RPMI8226 (cell line): ENCODE results near the gene NFASC.

ENCODE experiments used
- DNase-seq: peaks from one replicate; pipeline ENCODE4 v3.0.0-alpha.2; 2015

NFASC gene

DNA sequence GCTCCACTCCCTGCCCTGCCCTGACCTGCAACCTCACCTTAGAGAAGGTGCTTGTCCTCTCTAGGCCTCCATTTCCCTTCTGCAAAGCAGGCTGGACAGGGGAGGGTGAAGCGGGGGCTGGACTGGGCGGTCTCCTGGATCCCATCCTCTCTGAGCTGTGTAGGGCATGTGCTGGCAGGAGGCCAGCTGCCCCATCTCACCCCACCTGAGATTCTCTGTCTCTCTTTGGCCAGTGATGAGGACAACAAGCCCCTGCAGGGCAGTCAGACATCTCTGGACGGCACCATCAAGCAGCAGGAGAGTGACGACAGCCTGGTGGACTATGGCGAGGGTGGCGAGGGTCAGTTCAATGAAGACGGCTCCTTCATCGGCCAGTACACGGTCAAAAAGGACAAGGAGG, 145.4 kb downstream of the NFASC start:
- no peak for DNase-seq

DNA sequence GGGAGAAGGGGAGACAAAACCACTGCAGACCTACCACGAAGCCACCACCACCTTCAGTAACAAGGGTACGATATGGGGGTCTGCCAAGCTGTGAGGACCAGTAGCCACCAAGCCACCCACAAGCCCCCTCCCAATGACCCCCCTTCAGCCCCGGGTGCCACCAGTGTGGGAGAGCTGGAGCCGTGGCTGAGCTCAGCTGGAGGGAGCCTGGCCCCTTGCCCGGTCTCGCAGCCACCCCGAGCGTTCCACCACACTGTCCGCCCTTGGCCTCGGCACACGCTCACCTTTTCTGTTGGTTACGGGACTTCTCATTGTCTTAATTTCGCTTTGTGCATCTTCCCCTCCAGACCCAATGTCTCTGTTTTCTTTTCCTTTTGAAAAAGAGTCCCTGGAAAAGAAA, 145.9 kb downstream of the NFASC start:
- DNase-seq = no peak

DNA sequence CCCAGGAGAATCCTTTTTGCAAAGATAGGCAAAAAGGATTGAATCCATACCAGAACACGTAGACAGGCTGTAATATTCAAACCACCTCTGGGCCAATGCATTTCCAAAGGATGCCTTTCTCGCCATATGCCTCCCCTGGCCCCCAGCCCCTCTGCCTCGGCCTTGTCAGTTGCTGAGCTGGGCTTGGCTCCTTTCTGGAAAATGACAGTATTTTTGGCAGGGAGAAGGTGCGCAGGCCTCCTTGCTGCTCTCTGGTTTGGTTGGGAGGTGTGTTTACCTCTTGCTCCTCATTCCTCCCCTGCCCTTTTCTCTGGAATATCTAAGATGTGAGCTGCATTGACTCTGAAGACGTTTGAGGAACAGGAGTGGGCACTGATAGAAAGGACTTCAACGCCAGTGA, 146.3 kb downstream of the NFASC start:
- DNase-seq = no peak

DNA sequence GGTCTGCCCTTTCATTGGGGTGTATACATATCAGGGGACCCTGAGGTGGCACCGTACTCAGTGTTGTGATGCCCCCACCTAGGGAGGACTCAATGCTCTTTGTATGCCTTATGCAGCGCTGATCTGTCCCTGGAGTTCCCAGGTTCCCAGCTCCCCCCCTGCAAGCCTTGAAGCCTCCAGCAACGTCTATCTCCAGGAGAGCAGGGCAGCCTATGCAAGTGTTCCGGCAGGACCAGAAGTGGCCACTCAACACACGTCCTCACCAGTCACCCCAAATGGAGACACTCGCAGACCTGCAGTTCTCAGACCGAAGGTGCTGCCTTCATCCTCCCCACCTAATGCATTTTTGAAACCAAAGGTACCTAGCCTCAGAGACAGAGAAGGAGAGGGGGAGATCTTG, 147.1 kb downstream of the NFASC start:
- DNase-seq = no peak

DNA sequence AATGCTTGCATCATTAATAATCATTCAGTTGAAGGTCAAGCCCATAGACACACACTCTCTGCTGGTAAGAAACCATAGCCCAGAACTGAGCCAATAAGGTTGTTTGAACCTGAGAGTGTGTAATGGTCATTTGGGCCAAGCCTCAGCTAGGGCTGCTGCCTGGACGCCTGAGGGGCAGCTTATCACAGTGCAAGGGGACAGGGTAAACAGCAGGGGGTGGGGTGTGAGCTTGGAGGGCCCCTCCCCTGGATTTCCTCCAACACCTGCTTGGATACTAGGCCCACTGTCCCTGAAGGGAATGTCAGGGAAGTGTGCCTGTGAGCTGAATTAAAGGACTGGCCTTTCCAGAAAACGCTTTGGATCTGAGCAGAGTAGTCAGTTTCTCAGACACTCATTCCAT, 147.7 kb downstream of the NFASC start:
- no peak for DNase-seq

DNA sequence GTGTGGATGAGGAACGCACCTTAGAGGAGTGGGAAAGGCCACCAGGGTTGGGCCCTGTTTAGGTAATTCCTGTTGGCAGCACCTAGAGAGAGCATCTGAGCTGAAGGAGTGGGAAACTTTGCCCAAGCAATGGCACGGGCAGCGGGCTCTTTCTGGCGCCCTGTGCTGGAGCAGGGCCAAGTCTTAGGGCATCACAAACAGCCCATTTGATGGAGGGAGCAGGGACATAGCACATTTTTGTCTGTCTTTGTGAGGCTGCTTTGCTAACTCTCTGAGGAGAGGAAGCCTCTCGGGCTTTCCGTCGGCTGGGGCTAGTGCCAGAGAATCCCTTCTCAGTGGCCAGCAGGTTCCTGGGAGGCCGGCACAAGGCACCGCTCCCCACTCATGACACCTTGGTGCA, 149.8 kb downstream of the NFASC start:
- DNase-seq = no peak

DNA sequence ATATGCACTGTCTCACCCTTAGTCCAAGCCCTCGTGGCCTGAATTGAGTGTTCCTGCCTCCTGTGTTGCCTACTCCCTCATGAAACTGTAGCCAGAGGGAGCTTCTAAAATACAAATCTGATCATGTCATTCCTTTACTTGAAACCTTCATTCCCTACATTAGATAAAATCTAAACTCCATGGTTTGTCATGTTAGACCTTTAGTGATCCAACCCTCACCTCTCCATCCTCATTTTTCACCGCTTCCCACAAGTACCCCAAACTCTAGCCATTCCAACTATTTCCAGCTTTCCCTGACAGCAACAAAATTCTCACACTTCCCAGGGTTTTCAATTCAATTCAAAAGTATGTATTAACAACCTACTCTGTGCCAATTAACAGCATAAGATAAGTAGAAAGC, 154.0 kb downstream of the NFASC start:
- no peak for DNase-seq

DNA sequence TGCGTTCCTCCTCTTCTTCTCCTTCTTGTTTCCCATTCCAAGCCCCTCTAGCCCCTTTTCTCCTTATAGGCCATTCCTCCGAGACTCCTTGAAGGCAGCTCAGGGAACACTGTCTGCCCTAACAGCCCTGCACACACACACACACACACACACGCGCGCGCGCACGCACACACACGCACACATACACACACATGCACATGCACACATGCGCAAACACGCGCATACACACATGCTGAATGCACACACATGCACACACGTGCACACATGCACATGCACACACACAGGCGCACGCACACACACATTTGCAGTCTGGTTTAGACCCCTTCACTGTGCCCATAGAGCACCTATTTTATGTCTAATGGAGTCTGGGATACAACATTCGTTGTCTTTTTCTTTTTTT, 154.6 kb downstream of the NFASC start:
- DNase-seq = no peak

DNA sequence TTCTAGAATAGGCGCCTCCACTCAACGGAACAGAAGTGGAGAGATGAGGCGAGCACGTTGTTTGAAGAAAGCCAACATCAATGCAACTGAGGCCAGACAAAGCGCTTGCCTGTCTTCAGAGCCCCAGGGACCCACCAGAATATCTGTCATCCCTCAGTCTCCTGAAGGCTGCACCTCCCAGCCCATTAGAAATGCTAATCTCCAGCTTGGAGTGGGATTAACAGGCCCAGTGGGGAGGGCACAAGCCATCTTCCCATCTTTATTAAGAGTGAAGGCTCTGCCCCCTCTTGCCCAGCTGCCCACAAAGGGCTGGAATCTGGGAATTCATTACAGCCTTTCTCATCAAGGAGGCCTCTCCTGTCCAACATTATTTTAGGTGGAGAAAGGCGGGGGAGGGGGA, 155.5 kb downstream of the NFASC start:
- DNase-seq = no peak

DNA sequence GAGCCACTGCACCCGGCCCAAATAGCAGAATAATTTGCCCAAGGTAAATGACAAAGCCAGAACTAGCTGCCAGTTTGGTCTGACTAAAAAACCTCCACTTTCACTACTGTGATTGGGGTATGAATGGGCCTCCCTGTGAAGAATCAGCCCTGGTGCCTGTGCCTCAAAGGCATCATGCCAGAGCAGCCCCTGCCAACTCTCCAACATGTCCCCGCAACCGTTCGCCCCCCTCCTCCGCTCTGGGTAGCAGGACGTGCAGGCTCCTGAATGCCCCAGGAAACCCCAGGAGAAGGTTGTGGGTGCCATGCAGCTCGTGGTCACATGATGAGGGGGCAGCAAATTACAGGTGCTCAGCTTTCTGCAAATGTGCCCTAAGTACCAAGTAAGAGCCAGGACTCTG, 157.7 kb downstream of the NFASC start:
- DNase-seq = no peak

DNA sequence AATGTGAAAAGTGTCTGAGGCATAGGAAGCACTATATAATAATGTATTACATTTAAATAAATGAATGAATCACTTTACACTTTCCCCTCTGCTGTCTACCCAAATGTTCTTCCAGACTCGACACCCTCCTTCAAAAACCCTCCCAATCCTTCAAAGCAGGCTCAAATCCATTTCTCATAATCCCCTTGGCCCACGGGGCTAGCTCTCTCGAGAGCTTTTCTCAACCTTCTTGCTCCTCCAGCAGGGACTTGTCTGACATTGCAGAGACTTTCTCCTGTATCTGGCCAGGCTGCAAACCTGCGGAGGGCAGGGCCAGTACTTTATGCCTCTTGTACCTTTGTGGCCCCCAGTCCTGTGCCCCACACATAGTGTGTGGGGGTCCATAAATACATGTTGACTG, 158.3 kb downstream of the NFASC start:
- no peak for DNase-seq

DNA sequence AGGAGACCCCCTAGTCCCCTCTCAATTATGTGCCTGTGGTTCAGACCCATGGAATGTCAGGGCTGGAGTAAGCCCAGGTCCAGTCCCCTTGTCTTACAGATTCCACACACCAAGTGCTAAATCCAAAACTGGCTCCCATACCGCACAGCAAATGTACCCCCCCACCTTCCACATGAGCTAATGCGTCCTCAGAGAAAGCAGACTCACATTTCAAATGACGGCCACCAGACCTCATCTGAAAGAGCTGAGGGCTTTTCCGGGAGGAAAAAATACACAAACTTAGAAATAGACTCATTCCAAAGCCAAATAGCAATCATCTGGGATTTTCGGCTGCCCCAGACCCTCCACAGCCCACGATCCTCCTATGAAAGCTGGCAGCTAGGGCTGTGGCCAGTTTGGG, 159.6 kb downstream of the NFASC start:
- DNase-seq = no peak

DNA sequence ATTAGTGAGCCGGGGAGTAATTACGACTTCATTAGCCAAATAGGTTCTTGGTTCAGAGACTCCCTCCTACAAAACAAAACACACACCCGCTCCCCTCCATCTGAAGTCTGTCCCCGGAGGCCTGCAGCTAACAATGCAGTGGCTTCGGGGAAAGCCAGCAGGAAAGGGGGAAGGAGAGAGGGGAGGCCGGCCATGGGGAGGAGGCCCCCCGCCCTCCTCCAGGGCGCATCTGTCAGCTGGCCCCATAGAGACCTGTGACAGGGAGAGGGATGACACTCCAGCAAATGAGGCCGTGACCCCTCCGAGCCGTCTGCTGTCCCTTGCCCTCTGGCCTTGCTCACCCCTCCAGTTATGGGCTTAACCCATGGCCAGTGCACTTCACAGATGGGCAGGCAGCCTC, 160.2 kb downstream of the NFASC start:
- DNase-seq = no peak

DNA sequence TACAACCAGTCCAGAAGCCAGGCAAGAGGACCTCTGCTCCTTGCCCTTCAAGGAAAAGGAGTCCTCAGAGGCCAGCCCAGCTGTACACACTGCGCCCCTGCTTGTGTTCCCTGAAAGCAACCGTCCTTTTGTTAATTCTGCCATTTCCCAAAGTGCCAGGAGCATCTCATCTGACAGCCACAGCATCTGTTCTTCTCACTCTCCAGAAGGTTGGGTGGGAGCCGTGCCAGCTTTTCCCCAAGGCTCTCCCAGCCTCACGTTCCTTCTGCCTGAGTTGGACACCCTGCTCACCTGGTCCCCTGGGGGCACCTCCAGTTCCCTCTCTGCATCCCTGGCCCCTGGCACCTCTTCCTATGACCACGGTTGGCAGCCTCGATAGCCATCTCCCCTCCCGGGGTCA, 161.8 kb downstream of the NFASC start:
- DNase-seq = no peak

DNA sequence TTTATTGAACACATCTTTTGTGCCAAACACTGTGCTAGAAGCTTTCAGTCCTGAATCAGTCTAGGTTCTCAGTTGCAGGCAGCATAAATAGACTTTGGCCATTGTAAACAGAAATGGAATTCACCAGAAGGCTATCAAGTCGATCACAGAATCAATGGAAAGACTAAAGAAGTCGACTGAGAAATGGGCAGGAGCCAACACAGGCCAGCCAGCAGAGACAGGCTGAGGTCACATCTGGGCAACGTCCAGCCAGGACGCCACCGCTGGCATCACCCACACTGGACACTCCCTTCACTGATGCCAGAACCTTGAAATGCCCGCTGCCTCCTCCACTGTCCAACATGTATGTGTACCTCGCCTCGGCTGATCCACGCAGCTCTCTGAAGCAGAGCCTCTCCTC, 166.9 kb downstream of the NFASC start:
- DNase-seq = no peak

DNA sequence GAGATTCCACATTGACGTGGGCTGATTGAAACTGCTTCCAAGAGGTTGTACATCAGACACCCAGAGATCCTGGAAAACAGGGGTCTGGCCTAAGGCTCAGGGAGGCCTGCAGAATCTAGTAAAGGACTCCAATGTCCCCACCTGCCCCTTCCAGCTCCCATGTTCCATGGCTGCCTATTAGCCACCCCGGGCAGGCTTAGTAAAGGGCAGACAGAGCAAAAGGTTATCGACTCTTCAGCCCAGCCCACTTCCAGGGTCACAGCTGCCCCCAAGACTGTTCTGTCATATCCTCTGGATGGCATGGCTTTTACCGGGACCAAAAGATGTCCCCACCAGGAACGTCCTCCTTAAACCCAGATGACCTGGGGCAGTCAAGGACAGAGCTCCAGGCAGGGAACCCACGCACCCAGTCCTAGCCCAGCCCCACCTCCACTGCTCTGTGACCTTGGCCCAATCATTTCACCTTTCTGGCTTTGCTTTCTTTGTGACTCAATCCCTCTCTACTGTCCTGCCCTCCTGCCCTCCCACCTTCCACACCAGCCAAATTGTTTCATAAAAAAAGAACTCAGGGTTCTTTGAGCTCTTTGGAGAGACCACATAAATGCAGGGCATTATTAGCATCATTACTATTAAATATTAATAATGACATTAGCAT, 167.6 kb downstream of the NFASC start:
- no peak for DNase-seq

DNA sequence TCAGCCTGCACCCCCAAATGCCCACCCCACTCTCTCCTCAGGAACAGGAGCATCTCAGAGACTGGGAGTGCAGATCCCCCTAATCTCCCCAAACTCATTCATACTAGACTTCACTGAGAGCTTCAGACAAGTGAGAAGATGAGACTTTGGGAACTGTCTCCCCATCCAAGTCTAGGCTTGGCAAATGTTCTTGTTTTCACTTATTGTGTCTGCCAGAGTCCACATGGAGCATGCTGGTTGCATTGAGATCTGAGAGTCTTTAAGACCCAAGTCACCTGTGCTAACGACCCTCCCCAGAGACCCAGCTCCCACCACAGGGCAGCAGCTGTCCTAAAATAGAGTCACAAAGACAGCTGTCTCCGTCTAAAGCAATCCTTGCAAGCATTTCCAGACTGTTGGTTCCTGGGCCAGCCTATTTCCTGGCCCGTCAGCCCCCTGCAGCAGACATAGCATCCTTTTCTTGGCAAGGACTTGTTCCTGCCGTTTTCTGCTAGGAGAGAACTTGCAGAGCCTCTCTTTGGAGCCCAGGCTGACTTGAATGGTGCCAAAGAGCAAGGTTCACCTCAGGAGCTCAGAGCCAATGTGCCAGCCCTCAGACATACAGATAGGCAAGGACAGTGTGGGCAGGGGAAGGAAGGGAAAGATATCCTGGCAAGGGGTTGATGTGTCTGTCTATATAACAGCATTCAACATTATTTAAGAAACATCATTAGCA, 170.5 kb downstream of the NFASC start:
- no peak for DNase-seq

DNA sequence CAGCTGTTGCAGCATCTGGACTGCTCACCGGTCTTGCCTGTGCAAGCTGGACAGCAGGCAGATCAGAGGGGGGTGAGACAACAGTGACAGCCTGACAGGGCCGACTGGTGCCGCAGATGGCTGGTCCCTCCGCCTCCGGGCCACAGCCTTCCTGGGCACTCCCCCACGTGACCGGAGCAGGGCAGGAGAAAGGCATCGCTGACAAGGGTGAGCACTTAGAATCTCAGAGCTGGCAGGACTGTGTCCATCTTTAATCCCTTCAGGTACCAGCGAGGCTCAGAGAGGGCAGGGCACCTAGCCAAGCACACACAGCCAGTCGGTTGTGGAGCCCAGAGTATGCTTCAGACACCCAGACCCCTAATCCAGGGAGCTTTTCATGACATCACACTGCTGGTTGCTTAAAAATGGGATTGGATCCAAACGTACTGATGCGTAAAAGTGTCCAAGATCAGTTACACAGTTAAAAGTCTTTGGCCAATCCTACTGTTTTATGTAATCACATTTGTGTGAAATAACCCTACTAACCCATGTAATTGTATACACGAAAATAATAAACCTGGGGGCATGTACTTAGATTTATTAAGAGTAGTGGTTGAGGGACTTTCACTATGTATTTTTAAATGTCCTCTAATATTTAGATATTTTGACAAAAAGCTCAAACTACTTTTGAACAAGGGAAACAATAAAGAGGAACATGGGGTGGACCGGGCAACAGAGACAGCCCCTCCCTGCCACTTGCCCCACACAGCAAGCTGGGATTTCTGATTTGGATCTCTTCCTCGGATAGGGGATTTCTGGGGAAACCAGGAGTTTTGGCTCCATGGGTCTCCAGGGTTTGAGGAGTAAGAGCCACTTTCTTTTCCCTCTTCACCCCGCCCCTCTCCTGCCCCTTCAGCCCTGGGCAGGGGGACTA, 171.6 kb downstream of the NFASC start:
- no peak for DNase-seq

DNA sequence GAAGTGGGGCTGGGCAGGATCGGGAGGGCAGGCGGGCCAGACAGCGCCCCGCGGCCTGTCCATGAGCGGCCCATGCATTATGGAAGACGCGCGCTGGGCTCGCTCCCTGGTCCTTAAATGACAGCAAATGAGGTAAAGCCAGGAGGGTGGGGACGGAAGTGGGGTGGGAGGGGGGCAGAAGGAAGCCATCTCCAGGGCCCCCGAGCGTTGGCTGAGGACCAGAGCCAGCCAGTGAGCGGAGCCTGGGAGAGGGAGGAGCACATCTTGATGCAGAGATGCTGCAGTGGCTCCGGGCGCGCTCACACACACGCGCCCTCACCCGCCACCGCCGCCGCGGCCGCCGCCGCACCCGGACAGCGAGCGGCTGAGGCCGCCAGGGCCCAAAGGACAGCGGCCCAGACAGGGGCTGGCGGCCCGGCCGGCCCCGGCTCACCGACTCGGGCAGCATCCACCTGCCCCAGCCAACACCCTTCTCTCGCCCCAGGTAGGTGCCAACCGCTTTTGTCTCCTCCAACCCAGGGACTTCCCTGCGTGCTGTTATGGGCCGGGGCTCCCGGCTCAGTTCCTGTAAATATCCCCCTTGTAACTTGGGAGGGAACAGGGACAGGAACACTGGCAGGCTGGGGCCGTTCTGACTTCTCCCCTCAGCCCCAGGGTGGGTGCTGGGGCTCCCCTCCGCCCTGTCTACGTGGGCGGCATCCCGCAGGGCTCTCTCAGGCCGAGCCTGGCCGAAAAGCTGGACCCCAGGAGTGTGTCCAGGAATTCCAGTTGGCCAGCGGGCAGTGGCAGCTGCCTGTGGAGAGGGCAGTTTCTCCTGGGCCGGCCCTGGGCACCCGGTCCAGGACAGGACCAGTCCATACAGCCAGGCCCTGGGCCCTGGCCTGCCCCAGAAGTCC, 172.5 kb downstream of the NFASC start, which contains the start of gene CNTN2:
Gene CNTN2, plus strand, starts transcription at position 302 of the 896 bp plus-strand sequence. CDS start 9,974 bp downstream, outside the sequence.
- no peak for DNase-seq

DNA sequence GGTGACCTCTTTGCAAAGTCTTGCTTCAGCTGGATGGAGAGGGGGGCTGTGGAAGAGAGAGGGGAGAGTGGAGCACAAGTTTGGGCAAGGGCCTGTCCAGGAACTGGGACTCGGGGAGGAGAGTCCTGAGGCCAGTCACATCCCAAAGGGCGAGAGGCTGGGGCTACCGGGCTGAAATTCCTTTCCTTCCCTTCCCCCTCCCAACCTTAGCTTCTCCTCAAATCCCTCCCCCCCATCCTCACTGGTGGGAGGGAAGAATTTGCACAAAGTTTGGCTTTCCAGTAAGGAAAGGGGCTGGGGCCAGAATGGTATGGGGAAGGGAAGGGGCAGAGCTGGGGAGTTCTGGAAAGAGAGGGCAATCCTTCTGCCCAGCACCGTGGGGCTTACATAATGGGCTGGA, 173.2 kb downstream of the NFASC start:
- DNase-seq = no peak

DNA sequence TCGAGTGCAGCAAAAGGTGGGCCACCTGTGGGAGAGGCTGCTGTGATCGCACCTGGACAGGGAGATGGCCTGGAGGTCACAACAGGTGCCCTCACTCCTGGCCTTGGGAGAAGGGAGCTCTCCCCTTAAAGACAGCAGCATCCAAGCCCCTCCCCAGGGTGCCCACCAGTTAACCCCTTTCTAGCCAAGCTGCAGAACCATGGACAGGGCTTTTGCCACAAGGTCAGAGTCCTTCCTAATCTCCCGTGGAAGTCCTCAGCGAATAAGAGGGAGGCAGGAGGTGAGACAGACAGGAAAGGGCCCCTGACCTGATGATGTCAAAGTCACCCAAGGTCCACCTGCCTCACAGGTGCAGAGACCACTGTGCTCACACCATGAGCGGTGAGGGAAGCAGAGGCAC, 174.1 kb downstream of the NFASC start:
- no peak for DNase-seq

DNA sequence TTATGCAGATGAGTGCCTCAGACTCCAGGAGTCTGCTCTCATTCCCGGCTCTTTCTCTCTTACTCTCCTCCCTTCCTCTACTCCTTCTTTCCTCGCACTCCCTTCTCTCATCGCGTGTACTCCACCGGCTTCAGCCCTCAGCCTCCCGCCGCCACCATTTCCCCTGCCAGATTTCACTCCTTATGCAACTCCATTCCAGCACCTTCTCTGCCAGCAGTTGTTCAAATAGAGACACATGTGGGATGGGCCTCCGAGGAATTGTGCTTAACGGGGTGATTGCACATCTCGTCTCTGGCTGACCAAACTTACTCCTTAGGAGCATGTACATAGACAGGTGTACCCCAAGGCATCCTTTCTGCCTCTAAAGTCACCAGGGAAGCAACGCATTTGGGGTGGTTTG, 174.5 kb downstream of the NFASC start:
- DNase-seq = no peak

DNA sequence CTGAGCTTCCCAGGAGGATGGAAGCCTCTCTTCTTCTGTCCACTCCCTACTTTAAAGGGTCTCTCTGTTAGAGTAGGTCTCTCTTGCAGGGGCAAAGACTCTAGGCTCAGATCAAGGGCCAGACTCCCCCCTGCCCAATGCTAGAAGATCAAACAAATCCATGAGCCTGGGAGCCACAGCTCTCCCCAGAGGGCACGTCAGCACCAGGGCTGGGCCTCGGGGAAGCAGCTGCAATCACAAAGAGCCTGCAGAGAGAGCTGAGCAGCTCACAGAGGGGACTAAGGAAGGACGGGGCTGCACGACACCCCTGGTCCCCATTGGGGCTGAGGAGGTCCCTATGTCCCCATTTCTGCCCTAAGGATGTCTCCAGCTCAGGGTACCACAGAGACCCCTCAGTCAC, 176.2 kb downstream of the NFASC start:
- DNase-seq = no peak
